Measurements from ENCODE around the gene PAQR6. TPM values are rescaled to one million over a fixed set of nuclear protein-coding genes. Genes with fewer than 3 reads are reported as not detected.
A peak's percentile ranks its signal among the peaks of the same experiment; 100 is the strongest.

PAQR6 gene
- polyA plus RNA-seq, 3 donors: 5.0 to 7.1 (median 7.1) TPM

DNA sequence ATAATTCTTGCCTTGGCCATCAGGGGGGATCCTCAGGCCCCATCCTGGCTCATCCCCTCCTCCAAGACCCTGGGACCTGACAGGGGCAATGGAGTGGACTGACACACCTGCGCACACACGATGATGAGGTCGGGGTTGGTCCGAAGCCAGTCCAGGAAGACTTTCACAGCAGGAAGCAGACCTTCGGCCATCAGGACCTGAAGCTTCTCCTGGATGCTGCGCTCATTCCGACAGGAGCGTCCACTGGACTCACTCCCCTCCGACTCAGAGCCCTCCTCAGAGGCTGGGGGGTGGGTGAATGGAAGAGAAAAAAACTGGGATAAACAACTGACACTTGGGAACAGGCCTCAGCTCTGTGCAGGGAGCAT is 15.4 kb upstream of the PAQR6 start:
- no peak for DNase-seq

DNA sequence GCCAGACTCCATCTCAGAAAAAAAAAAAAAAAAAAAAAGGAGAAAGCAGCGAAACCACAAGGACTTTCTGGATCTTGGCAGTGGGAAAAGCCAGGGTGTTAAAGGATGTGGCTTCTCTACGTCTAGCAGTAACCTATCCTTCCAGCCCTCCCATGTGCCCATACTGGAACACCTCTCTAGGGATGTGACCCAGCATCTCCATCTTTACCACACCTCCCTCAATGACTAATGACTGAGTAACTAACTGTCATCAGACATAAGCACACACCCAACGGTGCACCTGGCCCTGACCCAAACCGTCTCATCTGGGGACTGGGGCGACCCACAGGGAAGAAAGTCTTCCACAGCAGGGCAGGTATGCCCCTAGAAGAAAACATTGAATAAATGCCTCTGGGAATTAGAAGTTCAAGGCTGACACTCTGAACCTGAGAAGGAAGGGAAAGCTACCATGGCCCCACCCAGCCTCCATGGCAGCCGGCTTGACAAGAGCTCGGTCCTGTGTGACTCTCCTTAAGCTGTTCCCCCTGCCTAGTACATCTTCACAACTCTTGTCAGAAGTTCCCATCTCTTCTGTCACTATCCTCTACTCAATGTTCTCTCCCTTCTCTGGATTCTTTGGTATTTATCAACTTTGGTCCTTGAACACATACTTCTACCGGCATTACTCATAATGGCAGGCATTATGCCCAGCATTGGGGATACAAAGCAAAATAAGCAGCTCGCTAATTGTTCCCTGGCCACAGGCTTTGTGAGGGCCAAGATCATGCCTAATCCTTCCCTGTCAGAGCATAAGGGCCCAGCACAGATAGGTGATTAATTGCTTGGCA is 14.8 kb upstream of the PAQR6 start:
- no peak for DNase-seq

DNA sequence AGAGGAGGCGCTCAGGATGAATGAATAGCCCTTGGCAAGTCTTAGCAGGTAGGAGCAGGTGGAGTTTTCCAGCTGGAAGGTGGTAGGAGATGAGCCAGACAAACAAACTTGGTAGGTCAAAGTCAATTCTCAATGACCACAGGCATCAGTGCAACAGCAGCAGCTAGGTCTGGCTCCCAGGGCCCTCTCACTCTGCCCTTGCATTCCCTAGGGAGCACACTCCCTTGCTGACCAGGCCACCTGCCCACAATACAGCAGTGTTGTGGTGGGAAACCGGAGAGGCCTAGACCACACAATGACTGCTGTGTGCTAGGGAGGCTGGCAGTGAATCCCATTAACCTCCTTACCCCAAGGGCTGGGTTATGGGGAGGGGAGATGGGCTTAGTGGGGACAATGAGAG is 13.0 kb upstream of the PAQR6 start:
- no peak for DNase-seq

DNA sequence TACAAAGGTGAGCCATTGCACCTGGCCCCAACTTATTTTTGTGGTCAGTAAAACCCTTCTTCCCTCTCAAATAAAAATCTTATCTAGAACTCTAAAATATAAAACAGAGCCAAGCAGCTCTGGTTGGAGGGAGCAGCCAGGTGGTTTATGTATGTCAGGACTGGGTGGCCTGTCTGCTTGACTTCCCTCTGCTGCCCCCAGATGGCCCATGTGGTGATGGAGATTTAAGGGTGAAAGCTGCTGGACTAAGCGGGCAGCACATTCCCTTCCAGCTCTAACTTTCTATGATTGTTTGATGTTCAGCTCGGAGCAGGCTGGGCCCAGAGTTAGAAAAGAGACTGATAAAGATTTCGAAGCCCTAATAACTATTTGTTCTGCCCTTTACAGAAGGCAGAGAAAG is 11.9 kb upstream of the PAQR6 start:
- no peak for DNase-seq

DNA sequence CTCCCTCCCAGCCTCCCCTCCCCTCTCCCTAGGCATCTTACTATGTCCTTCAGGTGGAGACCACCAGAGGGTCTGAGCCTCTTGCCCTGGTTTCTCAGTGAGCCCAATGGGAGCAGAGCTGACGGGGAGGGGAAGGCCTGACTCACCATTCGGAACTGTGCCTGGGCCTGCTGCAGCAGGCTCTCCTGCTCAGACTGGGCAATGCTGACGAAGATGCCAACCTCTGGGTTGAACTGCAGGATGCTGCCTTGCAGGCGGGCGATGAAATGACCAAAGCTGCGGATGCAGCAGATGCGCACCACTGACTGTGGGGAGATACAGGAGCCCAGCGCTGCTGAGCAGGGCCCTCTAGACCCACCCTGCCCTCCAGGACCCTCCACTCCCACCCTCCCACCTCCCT is 11.0 kb upstream of the PAQR6 start:
- DNase-seq: no peak

DNA sequence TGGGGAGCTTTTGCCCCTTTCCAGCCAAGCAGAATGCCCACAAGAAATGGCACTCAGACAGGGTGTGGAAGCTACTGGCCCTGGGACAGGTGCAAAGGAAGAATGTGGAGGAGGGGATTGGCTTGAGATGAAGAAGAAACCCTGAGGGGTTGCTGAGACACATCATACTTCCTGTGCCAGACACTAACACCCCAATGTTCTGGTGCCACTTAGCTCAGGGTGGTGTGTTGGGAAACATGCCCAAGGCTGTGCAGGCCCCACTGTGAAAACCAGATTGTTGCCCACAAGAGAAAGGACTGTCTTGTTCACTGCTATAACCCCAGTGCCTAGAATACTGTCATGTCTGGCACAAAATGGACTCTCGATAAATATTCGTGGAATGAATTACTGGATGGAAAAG is 9.9 kb upstream of the PAQR6 start:
- DNase-seq: no peak

DNA sequence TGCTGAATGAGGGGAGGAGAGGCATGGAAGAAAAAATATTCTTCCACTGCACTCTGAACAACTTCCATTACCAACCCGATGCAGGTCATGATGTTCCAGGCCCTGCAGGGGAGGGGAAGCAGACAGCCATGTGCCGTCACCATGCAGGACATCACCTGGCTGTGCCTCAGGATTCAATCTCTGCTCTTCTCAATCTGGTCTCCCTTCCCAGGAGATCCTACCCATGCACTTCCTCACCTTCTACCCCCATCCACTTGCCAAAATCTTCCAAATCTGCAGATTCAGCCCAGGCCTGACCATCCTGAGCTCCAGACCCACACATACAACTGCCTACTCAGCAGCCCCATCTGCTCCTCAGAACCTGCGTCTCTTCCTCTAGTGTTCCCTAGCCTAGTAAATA is 5.8 kb upstream of the PAQR6 start:
- DNase-seq: no peak

DNA sequence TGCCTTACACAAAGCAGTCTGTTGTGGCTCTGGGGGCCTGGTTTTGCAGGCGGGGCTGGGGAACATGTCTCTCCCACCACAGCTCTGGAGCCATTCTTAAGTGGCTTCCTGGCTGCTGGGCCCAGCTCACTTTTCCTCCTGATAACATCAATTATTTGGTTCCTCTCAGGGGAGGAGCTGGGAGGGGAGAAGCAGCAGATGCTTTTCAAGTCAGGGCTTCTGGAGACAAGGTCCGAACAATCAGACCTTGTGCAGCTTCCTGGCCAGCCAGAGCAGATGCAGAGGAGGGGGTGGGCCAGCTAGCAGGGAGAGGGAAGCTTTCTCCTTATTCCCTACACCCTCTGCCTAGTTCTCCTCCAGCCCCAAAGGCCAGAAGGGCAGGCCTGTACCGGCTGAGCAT is 3.7 kb upstream of the PAQR6 start:
- DNase-seq: no peak

DNA sequence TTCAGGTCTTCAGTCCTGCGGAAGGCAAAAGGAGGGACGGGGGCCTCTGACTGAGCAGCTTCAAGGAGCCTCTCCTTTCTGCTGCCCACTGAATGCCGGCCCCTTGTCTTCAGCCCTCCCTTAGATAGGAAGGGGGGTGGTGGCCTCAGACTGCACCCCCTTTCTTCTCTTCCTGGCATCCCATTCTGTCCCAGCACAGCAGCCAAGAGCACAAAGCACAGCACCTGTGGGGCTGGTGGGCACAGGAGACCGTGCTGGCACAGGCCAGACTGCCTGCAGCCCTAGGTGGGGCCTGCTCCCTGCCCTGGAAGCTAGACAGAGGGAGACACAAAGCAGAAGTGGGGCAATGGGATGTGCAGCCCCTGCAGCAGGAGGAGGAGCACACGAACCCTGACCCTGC is 1.7 kb upstream of the PAQR6 start:
- DNase-seq: no peak

DNA sequence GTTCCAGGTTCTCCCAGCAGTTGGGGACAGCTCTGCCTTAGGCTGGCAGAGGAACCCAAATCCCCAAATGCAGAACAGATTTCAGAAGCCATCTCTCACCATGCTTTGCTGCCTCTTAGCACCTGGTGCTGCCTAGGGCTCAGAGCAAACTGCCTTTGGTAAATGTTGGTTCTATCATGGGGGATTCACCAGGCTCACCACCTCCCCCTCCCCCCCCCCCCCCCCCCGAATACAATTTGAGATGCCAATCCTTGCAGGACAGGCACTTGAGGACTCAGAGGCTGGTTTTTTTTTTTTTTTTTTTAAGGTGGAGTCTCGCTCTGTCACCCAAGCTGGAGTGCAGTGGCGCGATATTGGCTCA is 447 bp upstream of the PAQR6 start:
- DNase-seq: no peak

DNA sequence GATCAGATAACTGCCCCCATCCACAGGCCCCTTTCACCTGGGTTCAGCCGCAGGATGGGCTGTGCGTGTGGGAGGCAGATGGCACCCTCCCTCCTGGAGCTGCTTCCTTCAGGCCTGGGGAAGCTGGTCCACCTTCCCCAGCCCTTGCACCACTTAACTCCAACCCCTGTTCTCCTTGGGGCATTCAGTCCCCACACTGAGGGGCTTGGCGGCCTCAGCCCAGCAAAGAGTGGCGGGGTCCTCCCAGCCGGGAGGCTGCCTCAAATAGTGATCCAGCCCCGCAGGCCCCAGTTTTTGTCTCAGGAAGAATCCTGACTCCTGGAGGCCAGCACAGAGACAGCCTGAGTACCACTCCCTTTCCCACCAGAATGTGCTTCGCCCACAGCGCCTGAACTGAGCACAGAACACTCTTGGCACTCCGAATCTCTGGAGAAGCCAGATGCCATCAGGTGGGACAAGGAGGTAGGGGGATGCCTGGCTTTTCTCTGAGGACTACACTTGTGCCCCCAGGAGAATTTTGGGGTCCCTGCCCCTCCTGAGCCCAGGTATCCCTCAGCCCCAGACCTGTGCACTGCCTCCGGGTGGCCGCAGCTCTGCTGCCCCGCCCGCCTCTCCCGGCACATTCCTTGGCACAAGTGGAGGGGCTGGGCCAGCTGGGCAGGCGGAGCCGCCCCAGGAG is 936 bp downstream of the PAQR6 start:
- DNase-seq: no peak

DNA sequence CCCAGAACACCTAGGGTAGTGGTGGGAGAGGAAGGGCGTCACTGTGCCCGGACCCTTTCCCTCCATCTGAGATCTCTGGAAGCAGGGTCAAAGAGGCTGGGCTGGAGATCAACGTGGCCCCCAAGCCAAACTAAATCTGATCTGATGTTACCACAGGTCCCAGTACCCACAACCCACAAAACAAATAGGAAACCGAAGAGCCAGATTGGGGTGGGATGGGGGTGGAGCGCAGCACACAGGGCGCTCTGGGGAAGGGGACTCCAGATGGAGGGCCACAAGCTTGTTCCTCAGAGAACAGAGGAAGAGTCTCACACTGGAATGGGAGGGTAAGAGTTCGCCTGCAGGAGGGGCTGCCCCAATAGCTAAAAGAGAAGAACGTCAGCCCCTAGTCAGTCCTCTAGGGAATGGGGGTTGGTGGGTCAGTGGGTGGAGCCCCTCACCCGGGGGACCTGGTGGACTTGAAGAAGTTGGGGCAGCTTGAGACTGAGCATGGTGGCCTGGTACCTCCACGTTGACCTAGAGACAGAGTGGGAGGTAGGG is 1.5 kb downstream of the PAQR6 start:
- DNase-seq: no peak

DNA sequence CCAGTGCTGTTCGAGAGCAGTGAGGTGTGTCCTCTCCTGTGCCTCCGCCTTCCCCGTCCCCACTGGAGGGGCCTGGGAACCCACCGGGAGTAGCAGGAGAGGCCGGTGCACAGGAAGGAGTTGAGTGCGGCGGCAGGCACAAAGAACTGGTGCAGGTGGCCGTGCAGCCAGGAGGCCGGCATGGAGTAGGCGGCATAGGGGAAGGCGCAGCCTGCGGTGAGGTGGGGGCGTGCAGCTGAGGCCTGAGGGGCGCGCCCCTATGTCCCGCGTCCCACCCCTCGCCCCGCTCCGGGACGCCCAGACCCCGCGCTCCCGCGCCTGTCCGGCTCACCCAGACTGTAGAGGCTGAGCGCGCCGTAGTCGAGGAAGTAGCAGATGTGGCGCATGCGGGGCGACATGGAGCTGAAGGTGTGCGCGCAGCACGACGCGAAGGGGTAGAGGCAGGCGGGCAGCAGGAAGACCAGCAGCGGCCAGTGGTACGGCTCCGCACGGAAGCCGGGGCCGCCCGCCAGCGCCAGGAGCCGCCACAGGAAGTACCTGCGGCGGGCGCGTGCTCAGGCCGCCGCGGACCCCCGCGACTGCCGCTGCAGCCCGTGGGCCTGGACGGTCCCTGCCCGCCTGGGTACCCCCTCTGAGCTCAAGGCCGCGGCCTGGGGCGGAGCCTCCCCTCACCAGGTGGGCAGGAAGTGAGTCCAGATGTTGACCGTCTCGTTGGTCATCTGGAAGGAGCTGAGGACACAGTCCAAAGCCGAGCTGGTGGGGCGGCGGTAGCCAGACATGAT is 2.2 kb downstream of the PAQR6 start:
- peak; percentile 24 for DNase-seq

DNA sequence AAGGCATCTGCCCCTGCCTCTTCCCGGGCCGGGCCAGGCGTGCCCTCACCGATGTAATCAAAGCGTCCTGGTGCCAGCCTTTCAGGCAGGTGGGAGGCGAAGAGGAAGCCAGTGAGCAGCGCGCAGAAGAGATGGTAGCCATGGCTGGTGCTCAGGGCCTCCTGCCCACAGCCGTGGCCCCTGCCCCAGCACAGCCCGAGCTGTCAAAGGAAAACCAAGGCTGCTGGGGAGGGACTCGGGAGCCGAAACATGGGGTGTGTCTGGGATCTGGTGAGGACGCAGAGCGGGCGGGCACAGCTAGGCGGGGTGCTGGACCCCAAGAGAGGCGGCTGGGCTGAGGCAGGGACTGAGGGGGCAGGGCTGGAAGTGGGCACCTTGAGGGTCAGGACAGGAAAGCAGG is 3.1 kb downstream of the PAQR6 start:
- no peak for DNase-seq

DNA sequence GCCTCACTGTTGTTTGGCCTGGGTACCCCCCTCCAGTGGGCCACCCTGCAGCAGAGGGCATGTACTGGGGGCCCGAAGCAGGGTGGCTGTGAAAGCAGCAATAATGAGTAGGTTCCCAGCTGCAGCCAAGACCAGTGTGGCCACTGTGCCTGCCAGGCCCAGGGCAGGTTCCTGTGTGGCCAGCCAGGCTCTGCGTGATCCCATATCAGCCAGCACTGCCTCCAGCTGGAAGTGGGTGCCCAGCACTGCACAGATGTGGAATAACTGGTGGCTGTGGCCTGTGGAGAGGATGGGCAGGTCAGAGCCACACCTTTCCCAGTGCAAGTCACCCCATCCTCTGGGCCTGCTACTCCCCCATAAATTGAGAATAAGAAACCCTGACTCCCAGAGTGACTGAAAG is 3.7 kb downstream of the PAQR6 start:
- no peak for DNase-seq

DNA sequence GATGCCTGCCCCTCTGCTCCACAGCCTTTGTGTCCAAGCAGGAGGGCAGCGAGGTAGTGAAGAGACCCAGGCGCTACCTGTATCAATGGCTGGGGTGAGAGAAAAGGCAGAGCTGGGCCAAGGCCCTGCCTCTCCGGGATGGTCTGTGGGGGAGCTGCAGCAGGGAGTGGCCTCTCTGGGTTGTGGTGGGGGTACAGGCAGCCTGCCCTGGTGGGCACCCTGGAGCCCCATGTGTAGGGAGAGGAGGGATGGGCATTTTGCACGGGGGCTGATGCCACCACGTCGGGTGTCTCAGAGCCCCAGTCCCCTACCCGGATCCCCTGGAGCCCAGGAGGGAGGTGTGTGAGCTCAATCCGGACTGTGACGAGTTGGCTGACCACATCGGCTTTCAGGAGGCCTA is 5.1 kb downstream of the PAQR6 start:
- DNase-seq: no peak

DNA sequence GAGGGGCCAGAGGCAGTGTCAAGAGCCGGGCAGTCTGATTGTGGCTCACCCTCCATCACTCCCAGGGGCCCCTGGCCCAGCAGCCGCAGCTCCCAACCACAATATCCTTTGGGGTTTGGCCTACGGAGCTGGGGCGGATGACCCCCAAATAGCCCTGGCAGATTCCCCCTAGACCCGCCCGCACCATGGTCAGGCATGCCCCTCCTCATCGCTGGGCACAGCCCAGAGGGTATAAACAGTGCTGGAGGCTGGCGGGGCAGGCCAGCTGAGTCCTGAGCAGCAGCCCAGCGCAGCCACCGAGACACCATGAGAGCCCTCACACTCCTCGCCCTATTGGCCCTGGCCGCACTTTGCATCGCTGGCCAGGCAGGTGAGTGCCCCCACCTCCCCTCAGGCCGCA is 5.9 kb downstream of the PAQR6 start, which contains the start of gene BGLAP:
Gene BGLAP, plus strand, starts transcription at position 259 of the 400 bp plus-strand sequence. Its CDS starts 48 bp downstream, at position 307.
- no peak for DNase-seq

DNA sequence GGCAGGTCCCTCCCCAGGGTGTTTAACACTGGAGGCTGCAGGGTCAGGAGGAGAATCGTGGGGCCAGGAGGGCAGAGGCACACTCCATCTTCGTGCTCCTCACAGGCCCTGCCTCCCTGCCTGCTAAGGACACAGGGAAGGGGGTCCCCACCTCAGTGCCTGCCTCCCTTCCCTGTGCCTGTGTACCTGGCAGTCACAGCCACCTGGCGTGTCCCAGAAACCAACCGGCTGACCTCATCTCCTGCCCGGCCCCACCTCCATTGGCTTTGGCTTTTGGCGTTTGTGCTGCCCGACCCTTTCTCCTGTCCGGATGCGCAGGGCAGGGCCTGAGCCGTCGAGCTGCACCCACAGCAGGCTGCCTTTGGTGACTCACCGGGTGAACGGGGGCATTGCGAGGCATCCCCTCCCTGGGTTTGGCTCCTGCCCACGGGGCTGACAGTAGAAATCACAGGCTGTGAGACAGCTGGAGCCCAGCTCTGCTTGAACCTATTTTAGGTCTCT is 6.5 kb downstream of the PAQR6 start:
- no peak for DNase-seq

DNA sequence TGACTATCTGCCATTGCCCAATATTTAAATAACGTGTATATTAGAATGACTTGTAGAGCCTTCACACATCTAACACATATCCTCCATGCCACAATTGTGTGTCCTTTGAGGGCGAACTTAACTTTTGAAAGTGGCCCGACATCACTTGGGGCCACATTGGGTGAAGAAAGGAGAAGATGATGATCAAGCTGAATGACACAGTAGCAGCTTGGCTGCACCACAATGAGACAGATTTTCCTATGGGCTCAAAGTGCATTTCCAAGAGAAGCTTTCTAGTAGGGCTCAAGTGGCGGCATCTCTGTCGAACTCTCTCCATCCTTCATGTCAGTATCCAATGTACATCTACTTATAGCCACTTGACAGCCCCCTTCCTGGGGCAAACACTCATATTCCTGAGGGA is 9.6 kb downstream of the PAQR6 start:
- DNase-seq: no peak

DNA sequence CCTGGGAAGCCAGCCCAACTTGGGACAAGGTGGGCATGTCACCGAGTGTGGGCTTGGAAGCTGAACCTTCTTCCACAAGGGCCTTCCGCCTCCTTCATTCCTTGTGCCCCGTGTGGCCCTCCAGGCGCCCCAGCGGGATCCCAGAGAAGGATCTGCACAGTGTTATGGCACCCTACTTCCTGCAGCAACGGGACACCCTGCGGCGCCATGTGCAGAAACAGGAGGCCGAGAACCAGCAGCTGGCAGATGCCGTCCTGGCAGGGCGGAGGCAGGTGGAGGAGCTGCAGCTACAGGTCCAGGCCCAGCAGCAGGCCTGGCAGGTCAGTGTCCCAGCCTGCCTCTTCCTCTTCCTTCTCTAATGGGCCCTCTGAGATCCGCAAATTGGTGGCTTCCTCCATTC is 11.7 kb downstream of the PAQR6 start:
- no peak for DNase-seq

DNA sequence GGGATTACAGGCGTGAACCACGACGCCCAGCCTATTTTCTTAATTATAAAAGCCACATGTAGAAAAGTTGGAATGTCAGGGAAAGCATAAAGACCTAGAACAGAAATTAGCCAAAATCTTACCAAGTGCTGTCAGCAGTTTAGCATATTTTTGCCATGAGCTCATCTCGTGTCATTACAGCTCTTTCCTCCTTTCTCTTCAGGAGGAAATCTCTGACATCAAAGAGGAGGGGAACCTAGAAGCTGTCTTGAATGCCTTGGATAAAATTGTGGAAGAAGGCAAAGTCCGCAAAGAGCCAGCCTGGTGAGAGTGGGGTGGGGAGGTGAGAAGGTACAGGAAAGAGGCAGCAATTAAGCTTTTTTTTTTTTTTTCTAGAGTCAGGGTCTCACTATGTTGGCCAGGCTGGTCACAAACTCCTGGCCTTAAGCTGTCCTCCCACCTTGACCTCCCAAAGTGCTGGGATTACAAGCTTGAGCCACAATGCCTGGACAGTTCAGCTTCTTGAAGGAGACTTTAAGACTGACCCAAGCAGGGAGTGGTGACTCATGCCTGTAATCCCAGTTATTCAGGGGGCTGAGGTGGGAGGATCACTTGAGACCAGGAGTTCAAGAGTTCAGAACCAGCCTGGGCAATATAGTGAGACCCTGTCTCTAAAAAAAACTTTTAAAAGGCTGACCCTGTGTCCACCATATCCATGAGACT is 14.3 kb downstream of the PAQR6 start:
- no peak for DNase-seq
